HG02840 (cell line): ENCODE measurements around the gene MEF2C.
A peak's percentile ranks its signal among the peaks of the same experiment; 100 is the strongest.

Experiments
- ATAC-seq: cut with Tn5 transposase; IDR thresholded peaks from one replicate; pipeline ENCODE4 v1.9.1; 2021; ENCODE audit warnings: mild to moderate bottlenecking, moderate library complexity, moderate number of reproducible peaks; ENCODE audit not compliant: unreplicated experiment, low FRiP score

Gene MEF2C

GRCh38 chr5:88679638-88680037, 203.3 kb downstream of the MEF2C start:
- ATAC-seq = no peak

GRCh38 chr5:88678770-88679381, 204.1 kb downstream of the MEF2C start:
- no peak for ATAC-seq

- no peak for ATAC-seq
These were observed 204.8 kb downstream of the MEF2C start for GRCh38 chr5:88677943-88678769.

GRCh38 chr5:88677376-88677895, 205.5 kb downstream of the MEF2C start:
- ATAC-seq = no peak

- no peak for ATAC-seq
These were observed 206.2 kb downstream of the MEF2C start for GRCh38 chr5:88676637-88677375.

- peak; percentile 35 for ATAC-seq
These were observed 207.0 kb downstream of the MEF2C start for GRCh38 chr5:88675708-88676636.

- peak; percentile 18 for ATAC-seq
These were observed 207.7 kb downstream of the MEF2C start for GRCh38 chr5:88675168-88675707.

GRCh38 chr5:88674356-88675167, 208.4 kb downstream of the MEF2C start:
- ATAC-seq = peak; percentile 51

- no peak for ATAC-seq
These were observed 209.5 kb downstream of the MEF2C start for GRCh38 chr5:88673253-88674105.

GRCh38 chr5:88672644-88673252, 210.2 kb downstream of the MEF2C start:
- no peak for ATAC-seq

GRCh38 chr5:88671505-88672499, 211.2 kb downstream of the MEF2C start:
- ATAC-seq = no peak

GRCh38 chr5:88671106-88671504, 211.9 kb downstream of the MEF2C start:
- ATAC-seq = no peak

GRCh38 chr5:88670461-88670860, 212.5 kb downstream of the MEF2C start:
- no peak for ATAC-seq

- no peak for ATAC-seq
These were observed 213.5 kb downstream of the MEF2C start for GRCh38 chr5:88669371-88670050.

- peak; percentile 11 for ATAC-seq
These were observed 215.3 kb downstream of the MEF2C start for GRCh38 chr5:88667496-88668201.
